Transverse colon (tissue), 1 donor: Measurements from ENCODE around the gene ZNF334.

Experiments
- EP300 ChIP-seq: sonication (generic); formaldehyde crosslinking; IDR thresholded peaks from one replicate; pipeline ENCODE4 v1.6.1; 2017; ENCODE audit warnings: antibody characterized with exemption, low read depth
- POLR2A ChIP-seq: fragments of 450-650 bp; IDR thresholded peaks from one replicate; pipeline ENCODE4 v1.6.1; 2016; ENCODE audit warnings: antibody characterized with exemption, mild to moderate bottlenecking, moderate library complexity

- TF ChIP-seq EP300 (no peak), POLR2A (no peak)
These were observed 45.2 kb upstream of the ZNF334 start for GRCh38 chr20:46558511-46558959.
